ENCODE data around the gene STX10.

The STX10 gene

DNA sequence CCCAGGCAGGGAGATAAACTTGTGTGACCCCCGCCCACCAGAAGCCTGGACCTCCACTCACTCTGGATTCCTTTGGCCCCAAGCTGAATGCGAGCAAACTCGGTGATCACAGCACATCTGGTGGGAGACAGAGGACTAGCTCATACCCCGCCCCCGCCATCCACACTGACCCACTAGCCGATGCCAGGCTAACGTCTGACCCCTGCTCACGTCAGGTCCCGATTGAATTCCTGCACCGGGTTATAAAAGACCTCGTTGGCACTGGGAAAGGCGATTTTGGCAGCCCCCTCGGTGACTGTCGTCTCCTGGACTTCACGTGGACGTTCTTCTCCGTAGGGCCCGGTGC, 34.3 kb downstream of the STX10 start:
- no peak overlapping the region for H3K9ac ChIP-seq
- H3K4me3 ChIP-seq (ENCODE audit: low read depth, low read length) = peak overlapping the region; percentile 89
- no peaks in the 10 kb centered on the region for H3K27me3 ChIP-seq (ENCODE audit: control insufficient read depth, insufficient read depth, low read length)
- no peaks in the 10 kb centered on the region for H3K36me3 ChIP-seq (ENCODE audit: control insufficient read depth, insufficient read depth, low read length)
- no peak for TF ChIP-seq CTCF (IDR thresholded peaks at IDR 0.05)
- peaks cover 9% of the 10 kb centered on the region for H3K79me2 ChIP-seq
- peak overlapping the region; percentile 87 for H3K4me2 ChIP-seq (ENCODE audit: low read length)
- H2AFZ ChIP-seq = peak overlapping the region; percentile 85
- peak overlapping the region; percentile 58 for H3K27ac ChIP-seq
- H3K4me1 ChIP-seq = peaks cover 14% of the 10 kb centered on the region
- no peaks in the 10 kb centered on the region for H3K9me3 ChIP-seq (ENCODE audit: control insufficient read depth, low read length)

- Histone ChIP-seq H3K4me2 (ENCODE audit: low read length) (no peak overlapping the region), H3K27me3 (ENCODE audit: control insufficient read depth, insufficient read depth, low read length) (no peaks in the 10 kb centered on the region), H3K4me1 (peaks cover 6% of the 10 kb centered on the region), H3K27ac (no peak overlapping the region), H3K36me3 (ENCODE audit: control insufficient read depth, insufficient read depth, low read length) (no peaks in the 10 kb centered on the region), H3K4me3 (ENCODE audit: low read depth, low read length) (no peak overlapping the region), H3K79me2 (no peaks in the 10 kb centered on the region), H2AFZ (no peak overlapping the region), H3K9me3 (ENCODE audit: control insufficient read depth, low read length) (no peaks in the 10 kb centered on the region), H3K9ac (no peak overlapping the region)
- TF ChIP-seq CTCF (IDR thresholded peaks at IDR 0.05) = no peak
These were observed 37.6 kb downstream of the STX10 start for GRCh38 chr19:13112555-13112954.

DNA sequence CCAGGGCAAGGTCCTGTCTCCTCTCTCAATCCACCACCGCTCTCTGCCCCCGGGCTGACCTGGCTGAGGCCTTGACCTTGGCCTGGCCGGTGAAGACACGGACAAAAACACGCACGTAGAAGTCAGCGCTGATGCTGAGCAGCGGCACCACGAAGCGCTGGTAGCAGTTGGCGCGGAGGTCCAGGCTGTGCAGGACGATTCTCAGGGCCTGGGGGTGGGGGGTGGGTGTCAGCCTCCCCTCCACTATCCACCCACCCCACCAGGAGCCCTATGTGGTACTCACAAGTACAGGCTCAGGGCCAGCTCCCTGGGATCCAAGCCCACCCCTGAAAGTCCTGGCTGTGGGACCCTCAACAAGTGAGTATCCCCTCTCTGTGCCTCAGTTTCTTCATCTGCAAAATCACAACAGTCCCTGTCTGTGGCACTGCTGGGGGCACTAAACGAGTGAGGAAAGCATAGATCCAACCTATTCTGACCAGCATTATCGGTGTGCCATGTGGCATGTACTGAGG, 40.0 kb downstream of the STX10 start:
- Histone ChIP-seq H3K27me3 (ENCODE audit: control insufficient read depth, insufficient read depth, low read length) (no peaks in the 10 kb centered on the region), H3K9ac (no peak overlapping the region), H3K4me2 (ENCODE audit: low read length) (no peak overlapping the region), H3K79me2 (no peaks in the 10 kb centered on the region), H3K9me3 (ENCODE audit: control insufficient read depth, low read length) (no peaks in the 10 kb centered on the region), H3K4me1 (no peaks in the 10 kb centered on the region), H3K27ac (no peak overlapping the region), H2AFZ (no peak overlapping the region), H3K4me3 (ENCODE audit: low read depth, low read length) (no peak overlapping the region), H3K36me3 (ENCODE audit: control insufficient read depth, insufficient read depth, low read length) (no peaks in the 10 kb centered on the region)
- TF ChIP-seq CTCF (IDR thresholded peaks at IDR 0.05) = no peak

DNA sequence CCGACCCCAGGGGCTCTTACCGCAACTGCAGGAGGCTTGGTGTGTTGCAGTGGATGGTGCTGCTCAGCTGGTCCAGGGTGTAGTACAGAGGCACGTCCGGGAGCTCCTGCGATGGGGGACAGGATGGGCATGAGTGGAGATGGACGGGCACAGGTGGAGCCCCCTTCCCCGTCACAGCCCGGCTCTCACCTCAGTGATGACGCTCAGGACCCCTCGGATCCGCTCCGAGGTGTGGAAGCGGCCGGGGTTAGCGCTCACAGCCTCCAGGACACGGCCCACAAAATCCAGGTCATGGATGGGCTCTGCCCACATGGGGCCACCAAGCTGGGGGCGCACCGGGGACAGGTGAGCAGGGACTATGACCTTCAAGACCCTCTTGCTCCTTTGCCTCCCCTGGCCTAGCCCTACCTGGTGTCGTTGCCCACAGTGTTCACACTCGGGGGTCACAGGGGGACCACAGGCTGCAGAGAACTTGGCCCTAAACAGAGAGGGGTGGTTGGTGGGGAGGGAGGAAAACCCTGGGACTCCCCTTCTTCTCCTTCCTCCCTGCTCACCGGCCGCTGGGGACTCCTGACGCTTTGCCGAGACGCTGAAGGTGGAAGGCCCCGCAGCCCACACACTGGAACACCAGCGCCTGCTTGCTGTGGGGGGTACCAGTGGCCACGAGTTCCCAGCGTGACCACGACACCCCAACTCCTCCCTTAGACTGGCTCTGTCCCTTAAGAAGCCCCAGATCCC, 40.6 kb downstream of the STX10 start:
- H3K4me2 ChIP-seq (ENCODE audit: low read length) = no peak overlapping the region
- no peaks in the 10 kb centered on the region for H3K27me3 ChIP-seq (ENCODE audit: control insufficient read depth, insufficient read depth, low read length)
- no peaks in the 10 kb centered on the region for H3K36me3 ChIP-seq (ENCODE audit: control insufficient read depth, insufficient read depth, low read length)

More for the DNA sequence above, 40.6 kb downstream of the STX10 start:
- H3K9me3 ChIP-seq (ENCODE audit: control insufficient read depth, low read length) = no peaks in the 10 kb centered on the region
- no peak overlapping the region for H3K27ac ChIP-seq
- H2AFZ ChIP-seq = no peak overlapping the region
- TF ChIP-seq CTCF (IDR thresholded peaks at IDR 0.05) = no peak
- no peaks in the 10 kb centered on the region for H3K79me2 ChIP-seq
- no peak overlapping the region for H3K4me3 ChIP-seq (ENCODE audit: low read depth, low read length)
- H3K9ac ChIP-seq = no peak overlapping the region
- H3K4me1 ChIP-seq = no peaks in the 10 kb centered on the region
